ENCODE measurements around the gene KCTD3.

DNA sequence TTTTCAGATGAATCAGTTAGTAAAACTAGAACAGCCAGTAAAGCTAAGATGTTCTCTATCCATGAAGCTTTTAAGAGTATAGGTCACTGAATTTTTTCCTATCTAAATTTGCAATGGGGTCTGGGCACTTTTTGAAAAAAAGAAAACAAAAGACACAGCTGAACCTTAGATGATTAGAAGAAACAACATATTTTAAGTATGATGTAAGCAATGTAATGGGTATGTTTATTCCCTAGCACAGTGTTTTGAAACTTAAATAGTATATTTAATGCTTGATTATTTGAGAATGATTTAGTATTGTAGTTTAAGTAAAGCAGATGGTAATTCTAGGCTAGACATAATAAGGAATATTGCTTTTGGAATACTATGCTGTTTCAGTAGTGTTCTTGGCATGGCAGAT lies 36.2 kb downstream of the KCTD3 start:
- TF ChIP-seq POLR2A (IDR thresholded peaks at IDR 0.05; ENCODE audit: low read length) (no peak), GATA1 (IDR thresholded peaks at IDR 0.05; ENCODE audit: low read depth, low read length) (no peak)
